ENCODE results near the gene METTL1.
"Not testable (repeated sequence)": the region's sequence is repeated elsewhere in the genome, so short reads cannot be mapped to it uniquely, and the experiment has no call there.

METTL1 gene

GRCh38 chr12:57721846-57722608 lies 49.9 kb downstream of the METTL1 start:
- not testable (repeated sequence) for FAIRE-seq

GRCh38 chr12:57720606-57721595 lies 51.0 kb downstream of the METTL1 start:
- FAIRE-seq, result no peak

- no peak for FAIRE-seq
These were observed 51.9 kb downstream of the METTL1 start for GRCh38 chr12:57719777-57720605.

DNA sequence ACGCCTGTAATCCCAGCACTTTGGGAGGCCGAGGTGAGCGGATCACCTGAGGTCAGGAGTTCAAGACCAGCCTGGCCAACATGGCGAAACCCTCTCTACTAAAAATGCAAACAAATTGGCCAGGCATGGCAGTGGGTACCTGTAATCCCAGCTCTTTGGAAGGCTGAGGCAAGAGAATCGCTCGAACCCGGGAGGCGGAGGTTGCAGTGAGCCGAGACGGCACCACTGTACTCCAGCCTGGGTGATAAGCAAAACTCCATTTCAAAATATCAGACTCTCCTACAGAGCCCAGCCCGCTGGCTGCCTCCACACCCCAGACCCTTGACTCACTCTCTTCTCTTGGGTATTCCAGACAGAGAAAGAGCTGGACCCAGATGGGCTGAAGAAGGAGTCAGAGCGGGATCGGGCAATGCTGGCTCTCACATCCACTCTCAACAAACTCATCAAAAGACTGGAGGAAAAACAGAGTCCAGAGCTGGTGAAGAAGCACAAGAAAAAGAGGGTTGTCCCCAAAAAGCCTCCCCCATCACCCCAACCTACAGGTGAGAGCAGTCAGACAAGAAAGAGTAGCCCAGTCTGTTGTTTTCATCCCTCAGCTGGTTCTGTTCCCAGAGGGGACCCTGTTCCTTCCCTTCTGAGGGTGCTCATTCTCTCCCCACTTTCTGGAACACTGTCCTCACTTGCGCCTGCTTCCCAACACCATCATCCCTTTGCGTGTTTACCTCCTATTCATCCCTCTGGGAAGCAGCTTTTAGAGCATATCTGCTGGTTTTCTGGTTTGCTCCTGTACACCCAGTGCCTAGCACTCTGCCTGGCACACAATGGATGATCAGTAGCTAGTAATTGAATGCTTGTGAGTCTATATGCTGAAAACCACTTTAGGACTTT lies 53.0 kb downstream of the METTL1 start:
- no peak for FAIRE-seq
